Astrocyte of the hippocampus (primary cell): ENCODE results near the gene PRIM1.
"Not testable (repeated sequence)": the region's sequence is repeated elsewhere in the genome, so short reads cannot be mapped to it uniquely, and the experiment has no call there.

Source experiments
- DNase-seq: peaks from one replicate; pipeline ENCODE4 v3.0.0; 2011; ENCODE audit warnings: low read depth, low spot score

PRIM1 gene

GRCh38 chr12:56751712-56752598, at the start of gene PRIM1:
TSS of gene PRIM1 (minus strand) at chr12:56752323. CDS start at chr12:56752298, 25 bp downstream.
- DNase-seq = peak; percentile 91

- no peak for DNase-seq
Observed at GRCh38 chr12:56800221-56800620, 48.1 kb upstream of the PRIM1 start.

GRCh38 chr12:56799345-56799744, 47.2 kb upstream of the PRIM1 start:
- DNase-seq = not testable (repeated sequence)

- not testable (repeated sequence) for DNase-seq
Observed at GRCh38 chr12:56795791-56796190, 43.7 kb upstream of the PRIM1 start.

- not testable (repeated sequence) for DNase-seq
Observed at GRCh38 chr12:56795046-56795562, 43.0 kb upstream of the PRIM1 start.

- DNase-seq = not testable (repeated sequence)
Observed at GRCh38 chr12:56793124-56793523, 41.0 kb upstream of the PRIM1 start.

GRCh38 chr12:56792678-56793077, 40.6 kb upstream of the PRIM1 start:
- DNase-seq = no peak

GRCh38 chr12:56789429-56789828, 37.3 kb upstream of the PRIM1 start:
- DNase-seq = not testable (repeated sequence)

GRCh38 chr12:56787498-56787897, 35.4 kb upstream of the PRIM1 start:
- no peak for DNase-seq

- no peak for DNase-seq
Observed at GRCh38 chr12:56785874-56786273, 33.8 kb upstream of the PRIM1 start.

GRCh38 chr12:56785141-56785865, 33.2 kb upstream of the PRIM1 start:
- DNase-seq = no peak

GRCh38 chr12:56781726-56782125, 29.6 kb upstream of the PRIM1 start:
- DNase-seq = no peak

GRCh38 chr12:56778756-56779155, 26.6 kb upstream of the PRIM1 start:
- no peak for DNase-seq

- no peak for DNase-seq
Observed at GRCh38 chr12:56776654-56777053, 24.5 kb upstream of the PRIM1 start.

- DNase-seq = no peak
Observed at GRCh38 chr12:56775638-56776037, 23.5 kb upstream of the PRIM1 start.

GRCh38 chr12:56773113-56773512, 21.0 kb upstream of the PRIM1 start:
- no peak for DNase-seq

- DNase-seq = no peak
Observed at GRCh38 chr12:56772625-56773024, 20.5 kb upstream of the PRIM1 start.

- DNase-seq = no peak
Observed at GRCh38 chr12:56769868-56770267, 17.7 kb upstream of the PRIM1 start.

- DNase-seq = no peak
Observed at GRCh38 chr12:56768424-56768823, 16.3 kb upstream of the PRIM1 start.

- no peak for DNase-seq
Observed at GRCh38 chr12:56766535-56766934, 14.4 kb upstream of the PRIM1 start.

GRCh38 chr12:56763753-56764657, 11.9 kb upstream of the PRIM1 start:
- DNase-seq = peak; percentile 30
